AG04450 (cell line): Measurements from ENCODE around the gene CNTNAP2. TPM values are rescaled to one million over a fixed set of nuclear protein-coding genes. Genes with fewer than 3 reads are reported as not detected.

ENCODE experiments used
- CTCF ChIA-PET: fragments of 300-600, 350-600 bp; formaldehyde crosslinking; extraction: SDS; loops from one replicate; lab custom pipeline; 2022; ENCODE audit warnings: antibody characterized with exemption, inconsistent platforms; lab: Charles Lee
- POLR2A ChIA-PET: fragments of 350-600 bp; formaldehyde crosslinking; extraction: SDS; loops from one replicate; lab custom pipeline; 2021; ENCODE audit warnings: antibody characterized with exemption, inconsistent platforms; lab: Yijun Ruan, JAX
- DNase-seq: peaks from one replicate; pipeline ENCODE4 v3.0.0-alpha.2; 2011; ENCODE audit warnings: low read depth, low spot score
- H3K27ac ChIP-seq: one replicate; pipeline ENCODE4 v1.5.1; 2012; ENCODE audit warnings: low read depth, low read length, control low read depth
- H3K27me3 ChIP-seq: one replicate; pipeline ENCODE4 v1.6.0; 2012; ENCODE audit warnings: low read length; ENCODE audit not compliant: control insufficient read depth, insufficient read depth
- H3K4me3 ChIP-seq: 2 replicates; pipeline ENCODE4 v1.5.1; 2011; ENCODE audit warnings: mild to moderate bottlenecking, low read depth, low read length, control low read depth
- H3K9me3 ChIP-seq: 2 replicates; pipeline ENCODE4 v1.5.1; 2012; ENCODE audit warnings: low read length; ENCODE audit not compliant: control insufficient read depth, insufficient read depth
- CTCF ChIP-seq: IDR thresholded peaks from 2 replicates; pipeline ENCODE4 v1.5.1; 2011; ENCODE audit warnings: low read depth, low read length, control low read depth, inconsistent platforms
- polyA plus RNA-seq: library from polyadenylated mRNA; depleted of rRNA; stranded (reverse); fragments of >200 nt; gene quantifications from 2 replicates; pipeline ENCODE4 v1.2.3, GENCODE V29; 2011

Gene CNTNAP2
- polyA plus RNA-seq, 1 experiment: not detected

- DNase-seq: no peak
- Histone ChIP-seq H3K9me3 (peaks cover 7% of the 10 kb centered on the region; the same call in 1 of the 2 replicates), H3K4me3 (no peak overlapping the region), H3K27ac (no peak overlapping the region), H3K27me3 (no peaks in the 10 kb centered on the region)
- TF ChIP-seq CTCF: no peak
- ChIA-PET CTCF (no interaction called here), POLR2A (no interaction called here)
Observed at GRCh38 chr7:146993764-146994163, 877.2 kb downstream of the CNTNAP2 start.

DNA sequence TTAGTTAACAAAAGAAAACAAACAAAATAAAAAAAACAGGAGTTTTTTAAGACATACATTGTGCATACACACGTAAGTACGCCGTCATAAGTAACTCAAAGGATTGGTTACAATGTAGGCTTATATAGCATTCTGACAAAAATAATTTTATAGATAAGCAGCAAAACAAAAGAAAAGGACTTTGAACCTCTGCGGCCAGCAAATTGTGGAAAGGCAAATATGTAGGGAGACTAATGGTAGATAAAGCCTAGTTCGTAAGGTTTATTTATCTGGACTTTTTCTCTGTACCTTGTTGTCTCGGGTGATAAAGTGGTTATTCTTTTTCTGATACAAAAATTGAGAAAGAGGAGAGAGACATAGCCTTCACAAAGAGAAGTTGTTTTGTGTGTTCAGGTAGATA lies 891.9 kb downstream of the CNTNAP2 start:
- peaks cover 4% of the 10 kb centered on the region; the same call in 1 of the 2 replicates for H3K9me3 ChIP-seq
- H3K27me3 ChIP-seq: no peaks in the 10 kb centered on the region
- no peak overlapping the region for H3K4me3 ChIP-seq
- no peak for TF ChIP-seq CTCF
- DNase-seq: no peak
- POLR2A ChIA-PET: no interaction called here
- H3K27ac ChIP-seq: no peak overlapping the region
- CTCF ChIA-PET: no interaction called here

DNA sequence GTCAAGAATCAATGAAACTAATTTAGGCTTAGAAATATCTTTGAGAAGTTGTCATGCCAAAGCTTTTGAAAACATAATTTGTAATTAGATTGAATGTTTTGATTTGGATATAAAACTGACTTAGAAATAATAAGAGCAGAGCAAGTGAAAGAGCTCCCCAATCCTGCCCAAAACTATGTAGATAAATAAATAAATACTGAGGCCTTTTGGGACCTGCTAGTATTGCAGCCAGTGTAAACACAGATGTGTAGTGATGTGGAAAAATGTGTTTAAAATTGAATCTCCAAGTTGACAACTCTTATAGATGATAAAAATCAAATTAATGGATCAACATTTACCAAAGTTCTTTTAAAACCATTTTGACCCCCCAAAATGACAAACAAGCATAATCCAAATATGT lies 896.1 kb downstream of the CNTNAP2 start:
- CTCF ChIA-PET: no interaction called here
- no peak for DNase-seq

GRCh38 chr7:147013825-147014224 lies 897.2 kb downstream of the CNTNAP2 start:
- POLR2A ChIA-PET: no interaction called here
- CTCF ChIA-PET: no interaction called here

More for the DNA sequence above, 896.1 kb downstream of the CNTNAP2 start:
- Histone ChIP-seq H3K27ac (no peak overlapping the region), H3K27me3 (no peaks in the 10 kb centered on the region), H3K9me3 (peaks cover 4% of the 10 kb centered on the region; the same call in 1 of the 2 replicates), H3K4me3 (no peak overlapping the region)
- TF ChIP-seq CTCF: no peak
- POLR2A ChIA-PET: no interaction called here

More at GRCh38 chr7:147013825-147014224, 897.2 kb downstream of the CNTNAP2 start:
- Histone ChIP-seq H3K4me3 (no peak overlapping the region), H3K9me3 (peaks cover 4% of the 10 kb centered on the region; the same call in 1 of the 2 replicates), H3K27ac (no peak overlapping the region), H3K27me3 (no peaks in the 10 kb centered on the region)
- no peak for TF ChIP-seq CTCF
- DNase-seq: no peak
